Mesenchymal stem cell (in vitro differentiated cells and primary cell): ENCODE data around the gene IARS2.

Experiments used
- DNase-seq: peaks from one replicate; pipeline ENCODE4 v3.0.0-alpha.2; 2013
- H2AFZ ChIP-seq: one replicate; pipeline ENCODE4 v1.6.1; 2013; ENCODE audit warnings: low read depth, mild to moderate bottlenecking, control low read depth, inconsistent platforms, low read length, moderate library complexity
- H2AK5ac ChIP-seq: 2 replicates; pipeline ENCODE4 v1.6.1; 2013; ENCODE audit warnings: low read length, moderate library complexity, mild to moderate bottlenecking, inconsistent platforms; ENCODE audit not compliant: severe bottlenecking
- H2BK120ac ChIP-seq: one replicate; pipeline ENCODE4 v1.6.1; 2013; ENCODE audit warnings: low read depth, mild to moderate bottlenecking, inconsistent platforms, low read length, moderate library complexity
- H2BK12ac ChIP-seq, 2 experiments: one replicate each; pipeline ENCODE4 v1.6.1; 2013; ENCODE audit warnings: inconsistent platforms in 2 of 2, low read length in 2 of 2, mild to moderate bottlenecking in 2 of 2, moderate library complexity in 2 of 2, control low read depth in 1 of 2
- H2BK15ac ChIP-seq: one replicate; pipeline ENCODE4 v1.6.1; 2013; ENCODE audit warnings: mild to moderate bottlenecking, low read depth, inconsistent platforms; ENCODE audit not compliant: poor library complexity, severe bottlenecking
- H2BK5ac ChIP-seq: 2 replicates; pipeline ENCODE4 v1.6.1; 2013; ENCODE audit warnings: low read depth, mild to moderate bottlenecking, low read length, control low read depth, inconsistent platforms; ENCODE audit not compliant: poor library complexity, severe bottlenecking
- H3K14ac ChIP-seq, 2 experiments: one replicate each; pipeline ENCODE4 v1.6.1; 2013; ENCODE audit warnings: inconsistent platforms in 2 of 2, low read length in 2 of 2, control low read depth in 1 of 2, mild to moderate bottlenecking in 1 of 2, moderate library complexity in 1 of 2
- H3K18ac ChIP-seq, 2 experiments: one replicate each; pipeline ENCODE4 v1.6.1; 2013; ENCODE audit warnings: inconsistent platforms in 2 of 2, low read length in 2 of 2, control low read depth in 1 of 2, low read depth in 1 of 2, mild to moderate bottlenecking in 1 of 2
- H3K23ac ChIP-seq, 2 experiments: one replicate each; pipeline ENCODE4 v1.6.1; 2013; ENCODE audit warnings: inconsistent platforms in 2 of 2, low read length in 2 of 2, mild to moderate bottlenecking in 2 of 2, moderate library complexity in 2 of 2, control low read depth in 1 of 2
- H3K27ac ChIP-seq: 2 replicates; pipeline ENCODE4 v1.5.1; 2013; ENCODE audit warnings: mild to moderate bottlenecking, moderate library complexity, low read length, control low read depth, inconsistent platforms; ENCODE audit not compliant: poor library complexity, severe bottlenecking
- H3K27me3 ChIP-seq, 2 experiments: 2 replicates each; pipeline versions ENCODE4 v1.6.1 to v1.7.0; 2013; ENCODE audit warnings: low read length in 2 of 2, mild to moderate bottlenecking in 2 of 2, moderate library complexity in 2 of 2, control low read depth in 1 of 2, inconsistent platforms in 1 of 2; ENCODE audit not compliant: control insufficient read depth in 1 of 2, insufficient read depth in 1 of 2
- H3K36me3 ChIP-seq, 2 experiments: 2 replicates each; pipeline versions ENCODE4 v1.6.1 to v1.7.0; 2013; ENCODE audit warnings: low read length in 2 of 2, control low read depth in 1 of 2, inconsistent platforms in 1 of 2, low read depth in 1 of 2, mild to moderate bottlenecking in 1 of 2; ENCODE audit not compliant: insufficient read depth in 2 of 2, control insufficient read depth in 1 of 2
- H3K4ac ChIP-seq, 2 experiments: one replicate each; pipeline ENCODE4 v1.6.1; 2013; ENCODE audit warnings: inconsistent platforms in 2 of 2, low read length in 2 of 2, mild to moderate bottlenecking in 2 of 2, moderate library complexity in 2 of 2, control low read depth in 1 of 2, low read depth in 1 of 2
- H3K4me1 ChIP-seq: 2 replicates; pipeline ENCODE4 v1.6.1; 2013; ENCODE audit warnings: low read depth, low read length, control low read depth; ENCODE audit not compliant: control insufficient read depth, insufficient read depth
- H3K4me2 ChIP-seq: 2 replicates; pipeline ENCODE4 v1.6.1; 2013; ENCODE audit warnings: low read length, mild to moderate bottlenecking, inconsistent platforms; ENCODE audit not compliant: poor library complexity, severe bottlenecking
- H3K4me3 ChIP-seq, 2 experiments: 2 replicates each; pipeline versions ENCODE4 v1.5.1 to v1.7.0; 2013; ENCODE audit warnings: low read length in 2 of 2, mild to moderate bottlenecking in 2 of 2, control low read depth in 1 of 2, low read depth in 1 of 2; ENCODE audit not compliant: insufficient read depth in 1 of 2
- H3K79me1 ChIP-seq: replicated peaks from 2 replicates; pipeline ENCODE4 v1.6.1; 2013; ENCODE audit warnings: mild to moderate bottlenecking, control low read depth, low read length, inconsistent platforms; ENCODE audit not compliant: poor library complexity, severe bottlenecking
- H3K9ac ChIP-seq: 2 replicates; pipeline ENCODE4 v1.7.0; 2013; ENCODE audit warnings: mild to moderate bottlenecking, low read length, moderate library complexity
- H3K9me3 ChIP-seq: 2 replicates; pipeline ENCODE4 v1.7.0; 2013; ENCODE audit warnings: mild to moderate bottlenecking, low read length; ENCODE audit not compliant: control insufficient read depth
- H4K8ac ChIP-seq: one replicate; pipeline ENCODE4 v1.6.1; 2013; ENCODE audit warnings: inconsistent platforms, mild to moderate bottlenecking, low read length, moderate library complexity
- H4K91ac ChIP-seq: one replicate; pipeline ENCODE4 v1.6.1; 2013; ENCODE audit warnings: mild to moderate bottlenecking, low read length, inconsistent platforms
- WGBS: methylation state at CpG from one replicate; pipeline ENCODE4 v1.1.7; 2013; ENCODE audit warnings: mixed read lengths; 5-methylcytosine and 5-hydroxymethylcytosine counted together

IARS2 gene

DNA sequence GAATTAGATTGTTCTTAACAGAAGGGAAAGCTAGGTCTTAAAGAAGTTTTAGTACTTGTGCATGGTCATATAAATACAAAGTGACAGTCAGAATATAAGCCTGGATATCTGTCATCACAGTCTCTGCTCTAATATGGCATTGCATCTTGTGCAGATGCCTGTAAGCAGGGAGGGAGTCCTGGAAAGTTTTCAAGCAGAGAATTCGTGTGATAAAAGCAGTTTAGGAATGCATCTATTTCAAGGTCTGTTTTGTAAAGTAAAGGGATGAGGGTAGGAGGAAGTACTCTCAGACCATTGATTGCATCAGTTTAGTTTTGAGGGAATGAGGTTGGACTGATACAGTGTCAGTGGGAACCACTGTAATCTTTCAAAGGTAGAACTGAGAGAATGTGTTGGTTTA is 30.6 kb downstream of the IARS2 start:
- no peak overlapping the region for H2AFZ ChIP-seq
- H3K27ac ChIP-seq: no peak overlapping the region
- peaks cover 3 to 49% of the 10 kb centered on the region in 2 experiments for H3K36me3 ChIP-seq
- H2AK5ac ChIP-seq: no peak overlapping the region
- no peak overlapping the region for H2BK12ac ChIP-seq
- no peak overlapping the region for H3K4ac ChIP-seq
- H2BK15ac ChIP-seq: no peak overlapping the region
- no peak overlapping the region for H3K9ac ChIP-seq
- DNase-seq: peak; percentile 23
- H3K4me1 ChIP-seq: no peaks in the 10 kb centered on the region
- H3K4me3 ChIP-seq: no peak overlapping the region
- H2BK120ac ChIP-seq: no peak overlapping the region
- WGBS: 64% methylated on average over 1 of the region's 1 CpG
- H3K27me3 ChIP-seq: no peaks in the 10 kb centered on the region
- no peak overlapping the region for H3K18ac ChIP-seq
- no peaks in the 10 kb centered on the region for H3K9me3 ChIP-seq
- H3K79me1 ChIP-seq: peaks cover 10% of the 10 kb centered on the region
- no peak overlapping the region for H2BK5ac ChIP-seq
- H3K23ac ChIP-seq: no peak overlapping the region
- H4K91ac ChIP-seq: no peak overlapping the region
- H3K14ac ChIP-seq: no peak overlapping the region
- no peak overlapping the region for H4K8ac ChIP-seq
- H3K4me2 ChIP-seq: no peak overlapping the region

DNA sequence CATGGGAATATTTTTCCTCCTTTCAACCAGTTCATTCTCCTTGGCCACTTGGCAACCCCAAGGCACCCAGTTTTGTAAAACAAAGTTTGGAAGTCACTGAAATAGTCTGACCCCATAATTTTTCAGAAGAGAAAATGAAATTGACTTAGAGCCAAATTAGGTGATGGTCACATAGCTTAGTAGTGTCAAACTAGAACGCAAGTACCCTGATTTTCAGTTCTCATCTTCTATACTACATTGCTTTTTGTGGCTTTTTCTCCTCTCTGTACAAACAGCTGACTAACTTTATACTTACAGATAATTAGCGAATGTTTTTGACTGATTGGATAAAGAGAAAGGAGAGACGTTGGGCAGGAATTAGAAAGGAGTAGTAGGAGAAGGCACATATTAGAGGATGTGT is 33.1 kb downstream of the IARS2 start:
- Histone ChIP-seq H3K27ac (no peak overlapping the region), H3K36me3 (peaks cover 12 to 57% of the 10 kb centered on the region in 2 experiments), H3K79me1 (peaks cover 5% of the 10 kb centered on the region), H2BK15ac (no peak overlapping the region), H3K18ac (no peak overlapping the region), H3K23ac (no peak overlapping the region), H3K4ac (no peak overlapping the region), H4K91ac (no peak overlapping the region), H2AFZ (no peak overlapping the region), H2BK120ac (no peak overlapping the region), H3K9me3 (no peaks in the 10 kb centered on the region), H2BK5ac (no peak overlapping the region), H3K14ac (no peak overlapping the region), H3K4me2 (no peak overlapping the region), H3K27me3 (no peaks in the 10 kb centered on the region), H2BK12ac (no peak overlapping the region), H3K4me3 (no peak overlapping the region), H2AK5ac (no peak overlapping the region), H4K8ac (no peak overlapping the region), H3K9ac (no peak overlapping the region), H3K4me1 (no peaks in the 10 kb centered on the region)
- 96% methylated on average over 2 of the region's 3 CpGs for WGBS
- DNase-seq: no peak

DNA sequence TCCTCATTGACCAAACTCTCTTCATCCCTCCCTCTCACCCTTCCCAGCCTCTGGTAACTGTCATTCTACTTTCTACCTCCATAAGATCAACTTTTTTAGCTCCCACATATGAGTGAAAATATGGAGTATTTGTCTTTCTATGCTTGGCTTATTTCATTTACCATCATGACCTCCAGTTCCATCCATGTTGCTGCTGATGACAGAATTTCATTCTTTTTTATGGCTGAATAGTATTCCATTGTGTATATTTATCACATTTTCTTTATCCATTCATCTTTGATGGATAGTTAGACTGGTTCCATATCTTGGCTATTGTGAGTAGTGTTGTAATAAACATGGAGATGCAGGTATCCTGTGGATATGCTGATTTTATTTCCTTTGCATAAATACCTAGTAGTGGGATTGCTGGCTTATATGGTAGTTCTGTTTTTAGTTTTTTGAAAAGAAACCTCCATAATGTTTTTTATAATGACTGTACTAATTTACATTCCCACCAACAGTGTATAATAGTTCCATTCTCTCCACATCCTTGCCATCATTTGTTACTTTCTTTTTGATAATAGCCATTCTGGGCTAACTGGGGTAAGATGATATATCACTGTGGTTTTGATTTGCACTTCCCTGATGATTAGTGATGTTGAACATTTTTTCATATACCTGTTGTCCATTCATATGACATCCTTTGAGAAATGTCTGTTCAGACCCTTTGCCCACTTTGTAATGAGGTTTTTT is 35.7 kb downstream of the IARS2 start:
- no peak overlapping the region for H2BK12ac ChIP-seq
- H3K4me3 ChIP-seq: no peak overlapping the region
- no peak overlapping the region for H3K14ac ChIP-seq
- H3K27me3 ChIP-seq: no peaks in the 10 kb centered on the region
- no peak overlapping the region for H2BK120ac ChIP-seq
- no peak overlapping the region for H3K4me2 ChIP-seq
- H2BK5ac ChIP-seq: no peak overlapping the region
- no peak overlapping the region for H2AK5ac ChIP-seq
- peaks cover 7% of the 10 kb centered on the region for H3K79me1 ChIP-seq
- H4K8ac ChIP-seq: no peak overlapping the region
- no peak overlapping the region for H3K18ac ChIP-seq
- no peak for DNase-seq
- H2BK15ac ChIP-seq: no peak overlapping the region
- H3K9ac ChIP-seq: no peak overlapping the region
- no peak overlapping the region for H4K91ac ChIP-seq
- no peak overlapping the region for H3K27ac ChIP-seq
- H3K23ac ChIP-seq: no peak overlapping the region
- H3K9me3 ChIP-seq: no peaks in the 10 kb centered on the region
- no peak overlapping the region for H2AFZ ChIP-seq
- peaks cover 19 to 75% of the 10 kb centered on the region in 2 experiments for H3K36me3 ChIP-seq
- no peaks in the 10 kb centered on the region for H3K4me1 ChIP-seq
- no peak overlapping the region for H3K4ac ChIP-seq

DNA sequence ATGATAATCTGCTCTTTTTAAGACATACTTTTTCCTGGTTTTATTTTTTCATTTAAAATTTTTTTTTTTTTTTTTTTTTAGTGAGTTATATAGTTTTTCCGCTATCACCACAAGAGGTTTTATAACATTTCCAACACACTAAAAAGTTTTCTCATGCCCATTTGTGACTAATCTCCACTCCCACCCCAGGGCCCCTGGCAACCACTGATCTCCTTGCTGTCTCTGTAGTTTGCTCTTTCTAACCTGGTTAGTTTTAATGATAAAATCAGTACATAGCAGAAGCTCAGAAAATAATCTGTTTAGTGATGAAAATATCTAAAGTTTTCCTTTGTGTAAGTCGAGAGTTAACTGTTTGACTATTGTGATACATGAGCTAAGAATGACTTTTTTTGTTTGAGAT is 41.8 kb downstream of the IARS2 start:
- Histone ChIP-seq H3K9ac (no peak overlapping the region), H3K9me3 (no peaks in the 10 kb centered on the region), H4K8ac (no peak overlapping the region), H2AK5ac (no peak overlapping the region), H3K4ac (no peak overlapping the region), H3K27me3 (no peaks in the 10 kb centered on the region), H3K79me1 (peaks cover 9% of the 10 kb centered on the region), H2BK120ac (no peak overlapping the region), H2BK15ac (no peak overlapping the region), H3K36me3 (peaks cover 44 to 82% of the 10 kb centered on the region in 2 experiments), H3K4me1 (no peaks in the 10 kb centered on the region), H2BK12ac (no peak overlapping the region), H3K4me3 (no peak overlapping the region), H3K18ac (no peak overlapping the region), H3K4me2 (no peak overlapping the region), H3K27ac (no peak overlapping the region), H2BK5ac (no peak overlapping the region), H3K23ac (no peak overlapping the region), H3K14ac (no peak overlapping the region), H2AFZ (no peak overlapping the region), H4K91ac (no peak overlapping the region)
- DNase-seq: no peak
- 100% methylated on average over 1 of the region's 2 CpGs for WGBS
